ENCODE results near the gene LST1.
A peak's percentile ranks its signal among the peaks of the same experiment; 100 is the strongest.

The LST1 gene

GRCh38 chr6:31578184-31579118, 7.6 kb upstream of the LST1 start:
- no peak overlapping the region for H3K4me3 ChIP-seq (ENCODE audit: low read length)
- no peak for TF ChIP-seq CTCF (conservative IDR thresholded peaks at IDR 0.05; ENCODE audit: low read length)
- DNase-seq (ENCODE audit: low read depth), result no peak

- DNase-seq (ENCODE audit: low read depth), result no peak
- H3K4me3 ChIP-seq (ENCODE audit: low read length), result no peak overlapping the region
Measured at GRCh38 chr6:31579119-31579505, 7.0 kb upstream of the LST1 start.

GRCh38 chr6:31579546-31580437, 6.3 kb upstream of the LST1 start:
- no peak for TF ChIP-seq CTCF (conservative IDR thresholded peaks at IDR 0.05; ENCODE audit: low read length)
- H3K4me3 ChIP-seq (ENCODE audit: low read length), result no peak overlapping the region
- DNase-seq (ENCODE audit: low read depth), result no peak

More at GRCh38 chr6:31579119-31579505, 7.0 kb upstream of the LST1 start:
- TF ChIP-seq CTCF (conservative IDR thresholded peaks at IDR 0.05; ENCODE audit: low read length), result no peak

- H3K4me3 ChIP-seq (ENCODE audit: low read length), result peak overlapping the region; percentile 90
- TF ChIP-seq CTCF (conservative IDR thresholded peaks at IDR 0.05; ENCODE audit: low read length), result no peak
- no peak for DNase-seq (ENCODE audit: low read depth)
Measured at GRCh38 chr6:31580438-31580740, 5.7 kb upstream of the LST1 start.

DNA sequence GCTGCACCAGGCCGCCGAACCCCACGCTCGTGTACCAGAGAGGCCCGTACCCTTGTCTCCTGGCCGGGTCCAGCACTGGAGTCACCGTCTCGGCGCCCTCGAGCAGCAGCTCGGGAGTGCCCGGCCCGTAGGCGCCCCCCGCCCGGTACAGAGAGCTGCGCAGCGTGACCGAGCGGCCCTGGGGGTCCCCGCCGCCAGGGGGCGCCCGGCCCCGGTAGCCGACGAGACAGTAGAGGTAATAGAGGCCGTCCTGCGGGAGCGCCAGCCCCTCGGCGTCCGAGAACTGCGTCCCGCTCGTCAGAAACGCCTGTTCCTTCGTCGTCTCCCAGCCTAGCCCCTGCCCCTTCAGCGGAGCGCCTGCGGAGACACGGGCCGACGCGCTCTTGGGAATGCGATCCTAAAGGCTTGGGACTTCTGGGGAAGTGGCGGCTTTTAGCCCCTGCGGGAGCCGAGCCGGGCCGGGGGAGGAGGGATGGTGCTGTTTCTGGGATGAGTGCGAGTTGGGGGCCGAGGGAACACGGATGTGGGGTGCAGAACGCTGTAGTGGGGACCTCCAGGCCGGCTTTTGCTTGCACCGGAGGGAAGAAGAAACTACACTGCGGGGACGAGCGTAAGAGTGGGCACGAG, 5.2 kb upstream of the LST1 start:
- peak; percentile 67 for TF ChIP-seq CTCF (conservative IDR thresholded peaks at IDR 0.05; ENCODE audit: low read length)
- peak overlapping the region; percentile 90 for H3K4me3 ChIP-seq (ENCODE audit: low read length)

DNA sequence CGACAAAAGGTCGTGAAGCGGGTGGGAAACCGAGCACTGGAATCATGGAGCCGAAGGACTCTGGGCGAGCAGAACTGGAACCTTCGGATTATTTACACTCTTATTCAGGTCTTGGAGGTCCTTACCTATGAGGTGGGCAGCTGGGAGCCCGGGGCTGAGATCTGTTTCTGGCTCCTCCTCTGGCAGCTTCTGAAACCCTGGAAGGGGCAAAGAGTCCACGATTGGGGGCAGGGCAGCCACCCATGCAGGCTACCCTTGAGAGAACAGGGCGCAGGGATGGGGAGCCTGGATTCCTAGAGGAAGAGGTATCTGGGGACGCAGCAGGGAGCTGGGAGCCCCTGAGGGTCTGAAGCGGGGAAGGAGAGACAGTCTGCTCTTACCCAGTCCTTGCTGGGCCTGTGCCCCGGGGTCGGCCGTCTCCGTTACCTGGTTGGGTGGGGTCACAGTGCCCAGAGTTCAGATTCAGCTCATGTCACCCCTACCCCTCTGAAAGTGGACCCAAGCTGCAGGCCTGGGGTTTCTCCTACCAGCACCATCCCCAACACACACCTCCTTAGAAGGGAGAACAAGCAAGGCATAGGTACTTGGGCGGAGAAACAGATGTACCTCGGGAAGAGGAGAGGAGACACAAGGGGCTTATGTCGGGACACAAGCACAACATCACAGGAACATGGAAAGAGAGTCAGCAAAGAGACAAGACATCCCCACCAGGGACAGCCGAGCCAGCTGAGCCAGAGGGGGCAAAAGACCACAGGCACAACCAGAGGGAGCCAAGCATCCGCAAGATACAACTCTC, 4.4 kb upstream of the LST1 start:
- peak overlapping the region; percentile 90 for H3K4me3 ChIP-seq (ENCODE audit: low read length)
- no peak for DNase-seq (ENCODE audit: low read depth)
- TF ChIP-seq CTCF (conservative IDR thresholded peaks at IDR 0.05; ENCODE audit: low read length), result 0 out of 2 replicates have a peak, but pooled peaks have one; percentile 4

More for the DNA sequence above, 5.2 kb upstream of the LST1 start:
- peak; percentile 72 for DNase-seq (ENCODE audit: low read depth)

Data from AG10803 (cell line).